CD4-positive, alpha-beta T cell treated with Interleukin-6 at 100 ng/mL for 8 hours (primary cell): ENCODE data around the gene ANKRD18A.

Experiments used
- DNase-seq: peaks from one replicate; pipeline ENCODE4 v3.0.0-alpha.2; 2020; ENCODE audit warnings: mixed read lengths, low spot score

ANKRD18A gene

DNA sequence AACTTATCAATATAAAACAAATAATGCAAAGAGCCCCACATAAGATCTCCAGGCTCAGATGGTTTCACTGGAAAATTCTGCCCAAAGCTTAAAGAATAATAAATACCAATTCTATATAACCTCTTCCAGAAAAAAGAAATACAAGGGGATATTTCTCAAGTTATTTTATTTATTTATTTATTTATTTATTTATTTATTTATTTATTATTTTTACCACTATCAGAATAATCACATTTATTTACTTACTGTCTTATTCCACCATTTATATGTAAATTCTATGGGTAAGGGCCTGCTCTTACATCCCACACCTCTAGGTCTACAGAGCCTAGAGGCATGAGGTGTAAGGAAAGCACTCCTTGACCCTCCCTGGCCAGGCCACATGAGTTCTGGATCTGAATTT is 91.1 kb downstream of the ANKRD18A start:
- DNase-seq: no peak

DNA sequence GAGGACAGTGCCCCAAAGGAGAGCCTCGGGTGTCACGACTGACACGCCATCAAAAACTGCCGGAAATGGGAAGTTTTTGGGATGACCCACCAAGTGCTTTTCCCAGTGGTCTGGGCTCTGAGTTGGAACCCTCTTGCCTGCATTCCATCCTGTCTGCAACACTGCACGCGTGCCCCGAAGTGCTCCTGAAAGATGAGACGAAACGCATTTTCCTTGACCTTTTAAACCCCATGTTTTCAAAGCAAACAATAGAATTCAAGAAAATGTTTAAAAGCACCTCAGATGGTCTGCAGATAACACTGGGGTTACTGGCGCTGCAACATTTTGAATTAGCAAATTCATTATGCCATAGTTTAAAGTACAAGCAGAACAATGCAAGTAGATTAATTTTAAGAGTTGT is 92.9 kb downstream of the ANKRD18A start:
- DNase-seq: no peak

DNA sequence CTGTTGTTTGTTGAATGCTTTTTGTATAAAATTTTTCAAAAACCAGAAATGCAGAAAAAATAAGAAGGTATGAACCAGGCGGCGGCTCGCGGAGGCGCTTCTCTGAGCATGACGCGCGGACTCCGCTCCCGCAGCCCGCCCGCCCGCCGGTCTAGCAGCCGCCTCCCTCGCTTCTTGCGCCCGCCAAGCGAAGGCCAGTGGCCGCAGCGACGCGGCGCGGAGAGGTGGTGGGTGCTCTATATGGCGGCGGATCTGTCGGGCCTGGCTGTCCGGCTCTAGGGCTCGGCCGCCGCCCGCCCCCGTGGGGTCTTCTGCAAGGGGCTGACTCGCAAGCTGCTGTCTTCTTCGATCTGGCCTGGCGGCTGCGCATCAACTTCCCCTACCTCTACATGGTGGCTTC is 93.8 kb downstream of the ANKRD18A start:
- no peak for DNase-seq

DNA sequence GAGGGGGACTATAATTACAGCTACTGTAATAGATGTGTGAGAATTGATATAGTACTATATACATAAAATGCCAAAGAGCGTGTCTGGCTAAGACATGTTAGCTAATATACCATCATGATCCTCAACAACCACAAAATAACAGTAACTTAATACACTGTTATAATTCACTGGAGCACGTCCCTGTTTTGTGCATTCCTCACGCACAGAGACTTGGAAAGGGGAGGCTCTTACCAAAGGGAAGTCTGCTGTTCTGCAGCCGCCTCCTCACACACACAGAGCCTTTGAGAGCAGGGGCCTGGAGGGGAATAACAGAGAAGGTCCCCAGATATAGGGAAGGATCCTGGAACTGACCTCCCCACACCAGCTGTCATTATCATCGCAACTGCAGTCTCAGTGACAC is 97.3 kb downstream of the ANKRD18A start:
- no peak for DNase-seq

DNA sequence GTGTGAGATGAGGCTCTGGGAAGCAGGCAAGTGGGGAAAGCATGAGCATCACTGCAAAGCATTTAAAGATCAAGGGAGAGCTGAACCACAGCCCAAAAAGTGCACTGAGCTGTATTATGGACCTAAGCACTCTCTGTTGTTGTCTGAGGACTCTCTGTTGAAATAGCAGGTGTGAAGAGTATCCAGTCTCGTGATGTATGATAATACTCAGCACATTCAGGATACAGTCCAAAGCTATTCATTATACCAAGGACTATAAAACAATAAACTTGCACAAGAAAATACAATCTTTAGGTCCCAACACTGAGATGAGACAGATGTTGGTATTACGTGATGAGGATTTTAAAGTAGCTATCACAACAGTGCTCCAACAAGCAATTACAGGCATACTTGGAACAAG is 98.6 kb downstream of the ANKRD18A start:
- DNase-seq: no peak
